Effector CD4-positive, alpha-beta T cell (primary cell): ENCODE data around the gene SLC9A7.

Source experiments
- DNase-seq: peaks from one replicate; pipeline ENCODE4 v3.0.0-alpha.2; 2020

Gene SLC9A7

GRCh38 chrX:46698691-46699090 is 60.2 kb downstream of the SLC9A7 start:
- DNase-seq, result no peak

- DNase-seq, result no peak
Observed at GRCh38 chrX:46695491-46695890, 63.4 kb downstream of the SLC9A7 start.

GRCh38 chrX:46694549-46694948 is 64.4 kb downstream of the SLC9A7 start:
- no peak for DNase-seq

- no peak for DNase-seq
Observed at GRCh38 chrX:46693149-46693548, 65.8 kb downstream of the SLC9A7 start.

GRCh38 chrX:46690818-46691217 is 68.1 kb downstream of the SLC9A7 start:
- DNase-seq, result no peak

GRCh38 chrX:46687619-46688018 is 71.3 kb downstream of the SLC9A7 start:
- no peak for DNase-seq

GRCh38 chrX:46686003-46686645 is 72.8 kb downstream of the SLC9A7 start:
- DNase-seq, result peak; percentile 21

- no peak for DNase-seq
Observed at GRCh38 chrX:46683048-46683447, 75.9 kb downstream of the SLC9A7 start.

GRCh38 chrX:46681849-46682248 is 77.1 kb downstream of the SLC9A7 start:
- DNase-seq, result no peak

- DNase-seq, result no peak
Observed at GRCh38 chrX:46678232-46678631, 80.7 kb downstream of the SLC9A7 start.

GRCh38 chrX:46676399-46677356 is 82.2 kb downstream of the SLC9A7 start:
- DNase-seq, result no peak

GRCh38 chrX:46673620-46674359 is 85.1 kb downstream of the SLC9A7 start:
- DNase-seq, result no peak

GRCh38 chrX:46670316-46670715 is 88.6 kb downstream of the SLC9A7 start:
- no peak for DNase-seq

GRCh38 chrX:46666831-46667230 is 92.1 kb downstream of the SLC9A7 start:
- DNase-seq, result no peak

GRCh38 chrX:46665232-46666152 is 93.4 kb downstream of the SLC9A7 start:
- DNase-seq, result no peak

GRCh38 chrX:46662188-46662958 is 96.5 kb downstream of the SLC9A7 start:
- no peak for DNase-seq

- no peak for DNase-seq
Observed at GRCh38 chrX:46653482-46653881, 105.4 kb downstream of the SLC9A7 start.

GRCh38 chrX:46649421-46650260 is 109.3 kb downstream of the SLC9A7 start:
- no peak for DNase-seq

- DNase-seq, result no peak
Observed at GRCh38 chrX:46648660-46649059, 110.3 kb downstream of the SLC9A7 start.

GRCh38 chrX:46647251-46647650 is 111.7 kb downstream of the SLC9A7 start:
- DNase-seq, result no peak
